Cerebellar nuclear complex (tissue), 1 donor: ENCODE measurements around the gene DNAJB6.

Experiments
- DNase-seq, 2 experiments: peaks; one replicate each; lab custom pipeline; 2025; lab: John Stamatoyannopoulos, UW

The DNAJB6 gene

GRCh38 chr7:157409753-157410727 lies 73.2 kb downstream of the DNAJB6 start:
- DNase-seq, result no peak

- no peak for DNase-seq
Measured at GRCh38 chr7:157410831-157411556, 74.2 kb downstream of the DNAJB6 start.

GRCh38 chr7:157411580-157411979 lies 74.8 kb downstream of the DNAJB6 start:
- DNase-seq, result no peak

GRCh38 chr7:157412021-157412443 lies 75.2 kb downstream of the DNAJB6 start:
- DNase-seq, result no peak

GRCh38 chr7:157412491-157413180 lies 75.8 kb downstream of the DNAJB6 start:
- DNase-seq, result no peak

- no peak for DNase-seq
Measured at GRCh38 chr7:157413881-157414701, 77.3 kb downstream of the DNAJB6 start.

GRCh38 chr7:157414702-157415096 lies 77.9 kb downstream of the DNAJB6 start:
- DNase-seq, result no peak

GRCh38 chr7:157415486-157415885 lies 78.7 kb downstream of the DNAJB6 start:
- DNase-seq, result no peak

- no peak for DNase-seq
Measured at GRCh38 chr7:157416011-157416410, 79.2 kb downstream of the DNAJB6 start.

GRCh38 chr7:157418204-157419034 lies 81.6 kb downstream of the DNAJB6 start:
- DNase-seq, result no peak

GRCh38 chr7:157419035-157419293 lies 82.2 kb downstream of the DNAJB6 start:
- no peak for DNase-seq

GRCh38 chr7:157422279-157422678 lies 85.5 kb downstream of the DNAJB6 start:
- DNase-seq, result no peak

GRCh38 chr7:157423348-157423747 lies 86.5 kb downstream of the DNAJB6 start:
- DNase-seq, result no peak

GRCh38 chr7:157423886-157424565 lies 87.2 kb downstream of the DNAJB6 start:
- no peak for DNase-seq

GRCh38 chr7:157425137-157425731 lies 88.4 kb downstream of the DNAJB6 start:
- no peak for DNase-seq

GRCh38 chr7:157425761-157426160 lies 89.0 kb downstream of the DNAJB6 start:
- no peak for DNase-seq

GRCh38 chr7:157426463-157427301 lies 89.9 kb downstream of the DNAJB6 start:
- no peak for DNase-seq

GRCh38 chr7:157427811-157428553 lies 91.2 kb downstream of the DNAJB6 start:
- DNase-seq, result no peak
